ENCODE measurements around the gene LCE1E. TPM values are rescaled to one million over a fixed set of nuclear protein-coding genes. Genes with fewer than 3 reads are reported as not detected.

LCE1E gene
- total and polyA plus RNA-seq, 10 of the 15 experiments (the other 5 are each of a cell fraction or from before 2014, with no cell fraction given), result 0.33 to 8.2 (median 1.3) TPM; not detected in 1

DNA sequence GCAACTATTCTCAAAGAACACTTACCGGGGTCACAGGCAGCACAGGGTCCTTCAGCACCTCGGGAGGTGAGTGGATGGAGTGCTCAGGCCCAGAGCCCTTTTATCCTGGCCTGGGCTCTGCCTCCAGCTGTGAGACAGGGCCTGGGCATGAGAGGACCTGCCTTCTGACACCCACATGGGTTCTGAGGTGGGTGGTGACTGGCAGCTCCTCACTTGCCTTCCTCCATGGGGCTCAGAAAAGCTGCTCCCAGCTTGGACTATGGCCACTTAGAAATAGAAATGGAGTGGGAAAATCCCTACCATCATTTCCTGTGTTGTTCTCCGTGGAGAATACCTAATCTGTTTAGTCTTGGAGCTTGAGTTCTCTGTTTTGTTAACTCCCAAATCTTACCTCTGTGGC, 20.5 kb downstream of the LCE1E start, which contains the start of gene LCE1C:
Gene LCE1C (minus strand): TSS at position 76 of the 400 bp plus-strand sequence. CDS start 1,173 bp downstream, outside the sequence.
- H3K79me2 ChIP-seq (ENCODE audit: control insufficient read depth, insufficient read depth, low read length), result no peaks in the 10 kb centered on the region
- CTCF ChIA-PET, result no interaction called here
- no peaks in the 10 kb centered on the region for H4K20me1 ChIP-seq (ENCODE audit: control insufficient read depth, insufficient read depth)
- RAD21 ChIA-PET (ENCODE audit: unreplicated experiment), result no interaction called here
- in situ Hi-C loops (cut with MboI) (no loop called here), intact Hi-C loops (cut with micrococcal nuclease; ENCODE audit: unreplicated experiment) (no loop called here)
- POLR2A ChIA-PET, result no interaction called here
- H3K27me3 ChIP-seq (replicated peaks in 1 of 2; ENCODE audit: control insufficient read depth in 2 of 2, insufficient read depth in 2 of 2, low read length in 1 of 2), result peaks cover 0 to 5% of the 10 kb centered on the region in 2 experiments; a peak in 1 of 4 replicates
- SMC1A ChIA-PET (ENCODE audit: uncharacterized antibody, unreplicated experiment), result interaction anchor here (1.1 kb wide), 1 partner anchor 12 kb away, joined by 3 read pairs; no protein-coding TSS in a partner anchor
- no peak within 1 kb of the TSS for H3K4me3 ChIP-seq
- H3K36me3 ChIP-seq (ENCODE audit: control insufficient read depth in 2 of 2, insufficient read depth in 2 of 2, low read length in 1 of 2), result no peaks in the 10 kb centered on the region
- H2AFZ ChIP-seq (ENCODE audit: control insufficient read depth, low read depth, low read length), result no peak within 1 kb of the TSS
- DNase-seq (ENCODE audit: low read depth, low spot score), result no peak
- no TSS peak for BruUV-seq (replicated peaks)
- ATAC-seq, result no peak; the same call in 2 of the 3 replicates
- FAIRE-seq, result no peak
- no peak within 1 kb of the TSS for H3K4me2 ChIP-seq (ENCODE audit: control insufficient read depth, insufficient read depth)
- WGBS (ENCODE audit: insufficient coverage, insufficient replicate concordance, low lambda C conversion rate, missing lambda C conversion rate), result 0% methylated on average over 3 of the region's 3 CpGs
- no peaks in the 10 kb centered on the region for H3K9me3 ChIP-seq (replicated peaks; ENCODE audit: control insufficient read depth, insufficient read depth, low read length)
- no peaks in the 10 kb centered on the region for H3K4me1 ChIP-seq (ENCODE audit: control insufficient read depth, insufficient read depth, low read length)
- no peak within 1 kb of the TSS for H3K9ac ChIP-seq (ENCODE audit: control insufficient read depth, insufficient read depth, low read length)
- H3K27ac ChIP-seq (ENCODE audit: control insufficient read depth, insufficient read depth), result no peak within 1 kb of the TSS
- no peak for TF ChIP-seq MYC (IDR thresholded peaks at IDR 0.05; ENCODE audit: insufficient read depth, insufficient read length, insufficient replicate concordance, low read length, severe bottlenecking)
- no peak for TF ChIP-seq ZNF217 (IDR thresholded peaks at IDR 0.05)
- TF ChIP-seq ASH2L (IDR thresholded peaks at IDR 0.05; ENCODE audit: borderline replicate concordance, low read depth), result no peak
- TF ChIP-seq ZBTB4 (CRISPR knock-in tag; IDR thresholded peaks at IDR 0.05), result no peak
- TF ChIP-seq ZNF24 (IDR thresholded peaks at IDR 0.05), result no peak
- TF ChIP-seq RFX5 (IDR thresholded peaks at IDR 0.05; ENCODE audit: low read depth, low read length), result no peak
- TF ChIP-seq YBX1 (IDR thresholded peaks at IDR 0.05), result no peak
- TF ChIP-seq HDGF (IDR thresholded peaks at IDR 0.05), result no peak
- TF ChIP-seq TARDBP (IDR thresholded peaks at IDR 0.05; ENCODE audit: borderline replicate concordance), result no peak
- no peak for TF ChIP-seq TCF7 (IDR thresholded peaks at IDR 0.05; ENCODE audit: borderline replicate concordance)
- TF ChIP-seq SMAD5 (IDR thresholded peaks at IDR 0.05; ENCODE audit: low read depth), result no peak
- TF ChIP-seq ATF7 (IDR thresholded peaks at IDR 0.05; ENCODE audit: low read depth), result no peak
- TF ChIP-seq CREM (IDR thresholded peaks at IDR 0.05; ENCODE audit: low read depth), result no peak
- TF ChIP-seq JUNB (IDR thresholded peaks at IDR 0.05), result no peak
- no peak for TF ChIP-seq POU2F2 (IDR thresholded peaks at IDR 0.05; ENCODE audit: borderline replicate concordance, low read depth, low read length)
- no peak for TF ChIP-seq TBL1XR1 (IDR thresholded peaks at IDR 0.05; ENCODE audit: low read depth, low read length)
- TF ChIP-seq, protein P1, sequence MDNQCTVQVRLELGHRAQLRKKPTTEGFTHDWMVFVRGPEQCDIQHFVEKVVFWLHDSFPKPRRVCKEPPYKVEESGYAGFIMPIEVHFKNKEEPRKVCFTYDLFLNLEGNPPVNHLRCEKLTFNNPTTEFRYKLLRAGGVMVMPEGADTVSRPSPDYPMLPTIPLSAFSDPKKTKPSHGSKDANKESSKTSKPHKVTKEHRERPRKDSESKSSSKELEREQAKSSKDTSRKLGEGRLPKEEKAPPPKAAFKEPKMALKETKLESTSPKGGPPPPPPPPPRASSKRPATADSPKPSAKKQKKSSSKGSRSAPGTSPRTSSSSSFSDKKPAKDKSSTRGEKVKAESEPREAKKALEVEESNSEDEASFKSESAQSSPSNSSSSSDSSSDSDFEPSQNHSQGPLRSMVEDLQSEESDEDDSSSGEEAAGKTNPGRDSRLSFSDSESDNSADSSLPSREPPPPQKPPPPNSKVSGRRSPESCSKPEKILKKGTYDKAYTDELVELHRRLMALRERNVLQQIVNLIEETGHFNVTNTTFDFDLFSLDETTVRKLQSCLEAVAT (IDR thresholded peaks at IDR 0.05), result no peak
- TF ChIP-seq, protein P2, sequence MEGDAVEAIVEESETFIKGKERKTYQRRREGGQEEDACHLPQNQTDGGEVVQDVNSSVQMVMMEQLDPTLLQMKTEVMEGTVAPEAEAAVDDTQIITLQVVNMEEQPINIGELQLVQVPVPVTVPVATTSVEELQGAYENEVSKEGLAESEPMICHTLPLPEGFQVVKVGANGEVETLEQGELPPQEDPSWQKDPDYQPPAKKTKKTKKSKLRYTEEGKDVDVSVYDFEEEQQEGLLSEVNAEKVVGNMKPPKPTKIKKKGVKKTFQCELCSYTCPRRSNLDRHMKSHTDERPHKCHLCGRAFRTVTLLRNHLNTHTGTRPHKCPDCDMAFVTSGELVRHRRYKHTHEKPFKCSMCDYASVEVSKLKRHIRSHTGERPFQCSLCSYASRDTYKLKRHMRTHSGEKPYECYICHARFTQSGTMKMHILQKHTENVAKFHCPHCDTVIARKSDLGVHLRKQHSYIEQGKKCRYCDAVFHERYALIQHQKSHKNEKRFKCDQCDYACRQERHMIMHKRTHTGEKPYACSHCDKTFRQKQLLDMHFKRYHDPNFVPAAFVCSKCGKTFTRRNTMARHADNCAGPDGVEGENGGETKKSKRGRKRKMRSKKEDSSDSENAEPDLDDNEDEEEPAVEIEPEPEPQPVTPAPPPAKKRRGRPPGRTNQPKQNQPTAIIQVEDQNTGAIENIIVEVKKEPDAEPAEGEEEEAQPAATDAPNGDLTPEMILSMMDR (IDR thresholded peaks at IDR 0.05 in 2 of 3, conservative IDR thresholded peaks at IDR 0.05 in 1 of 3; ENCODE audit: control insufficient read depth in 2 of 3, extremely low read depth in 1 of 3, insufficient read depth in 1 of 3, low read depth in 3 of 3, low read length in 3 of 3), result no peak
